Measurements from ENCODE around the gene TPX2. TPM values are rescaled to one million over a fixed set of nuclear protein-coding genes. Genes with fewer than 3 reads are reported as not detected.
A peak's percentile ranks its signal among the peaks of the same experiment; 100 is the strongest.

Gene TPX2
- total RNA-seq, 1 donor from 2014 or later: 22.6 TPM

GRCh38 chr20:31788578-31788977, 49.5 kb downstream of the TPX2 start:
- H3K4me1 Mint-ChIP-seq (ENCODE audit: unreplicated experiment): peaks cover 8% of the 10 kb centered on the region
- peak; percentile 11 for TF ChIP-seq CTCF (IDR thresholded peaks at IDR 0.05)
- DNase-seq (ENCODE audit: extremely low spot score, unreplicated experiment): no peak
- no peaks in the 10 kb centered on the region for H3K27me3 Mint-ChIP-seq (ENCODE audit: unreplicated experiment)
- H3K27ac Mint-ChIP-seq (ENCODE audit: unreplicated experiment): peak overlapping the region; percentile 47
- H3K9me3 Mint-ChIP-seq (ENCODE audit: unreplicated experiment): no peaks in the 10 kb centered on the region
- H3K4me3 Mint-ChIP-seq (ENCODE audit: unreplicated experiment): no peak overlapping the region
- H3K36me3 Mint-ChIP-seq (ENCODE audit: unreplicated experiment): peaks cover 12% of the 10 kb centered on the region

GRCh38 chr20:31790401-31790800, 51.3 kb downstream of the TPX2 start:
- Mint-ChIP-seq H3K9me3 (ENCODE audit: unreplicated experiment) (no peaks in the 10 kb centered on the region), H3K4me1 (ENCODE audit: unreplicated experiment) (peaks cover 8% of the 10 kb centered on the region), H3K27ac (ENCODE audit: unreplicated experiment) (no peak overlapping the region), H3K4me3 (ENCODE audit: unreplicated experiment) (no peak overlapping the region), H3K27me3 (ENCODE audit: unreplicated experiment) (no peaks in the 10 kb centered on the region), H3K36me3 (ENCODE audit: unreplicated experiment) (peaks cover 12% of the 10 kb centered on the region)
- DNase-seq (ENCODE audit: extremely low spot score, unreplicated experiment): no peak
- no peak for TF ChIP-seq CTCF (IDR thresholded peaks at IDR 0.05)

- H3K4me3 Mint-ChIP-seq (ENCODE audit: unreplicated experiment): no peak overlapping the region
- no peak for TF ChIP-seq CTCF (IDR thresholded peaks at IDR 0.05)
- H3K4me1 Mint-ChIP-seq (ENCODE audit: unreplicated experiment): peaks cover 19% of the 10 kb centered on the region
- H3K27me3 Mint-ChIP-seq (ENCODE audit: unreplicated experiment): no peaks in the 10 kb centered on the region
- H3K27ac Mint-ChIP-seq (ENCODE audit: unreplicated experiment): peak overlapping the region; percentile 66
- DNase-seq (ENCODE audit: extremely low spot score, unreplicated experiment): no peak
- H3K9me3 Mint-ChIP-seq (ENCODE audit: unreplicated experiment): no peaks in the 10 kb centered on the region
- peaks cover 17% of the 10 kb centered on the region for H3K36me3 Mint-ChIP-seq (ENCODE audit: unreplicated experiment)
Observed at GRCh38 chr20:31797364-31797763, 58.3 kb downstream of the TPX2 start.

GRCh38 chr20:31801508-31801907, 62.4 kb downstream of the TPX2 start:
- Mint-ChIP-seq H3K4me3 (ENCODE audit: unreplicated experiment) (no peak overlapping the region), H3K4me1 (ENCODE audit: unreplicated experiment) (peaks cover 40% of the 10 kb centered on the region), H3K27me3 (ENCODE audit: unreplicated experiment) (no peaks in the 10 kb centered on the region), H3K36me3 (ENCODE audit: unreplicated experiment) (peaks cover 14% of the 10 kb centered on the region), H3K9me3 (ENCODE audit: unreplicated experiment) (no peaks in the 10 kb centered on the region), H3K27ac (ENCODE audit: unreplicated experiment) (no peak overlapping the region)
- no peak for TF ChIP-seq CTCF (IDR thresholded peaks at IDR 0.05)
- no peak for DNase-seq (ENCODE audit: extremely low spot score, unreplicated experiment)

- TF ChIP-seq CTCF (IDR thresholded peaks at IDR 0.05): no peak
- no peak for DNase-seq (ENCODE audit: extremely low spot score, unreplicated experiment)
- Mint-ChIP-seq H3K4me1 (ENCODE audit: unreplicated experiment) (peaks cover 37% of the 10 kb centered on the region), H3K36me3 (ENCODE audit: unreplicated experiment) (peaks cover 11% of the 10 kb centered on the region), H3K4me3 (ENCODE audit: unreplicated experiment) (no peak overlapping the region), H3K27me3 (ENCODE audit: unreplicated experiment) (no peaks in the 10 kb centered on the region), H3K27ac (ENCODE audit: unreplicated experiment) (peak overlapping the region; percentile 58), H3K9me3 (ENCODE audit: unreplicated experiment) (no peaks in the 10 kb centered on the region)
Observed at GRCh38 chr20:31803552-31804291, 64.6 kb downstream of the TPX2 start.

All from osteocyte (in vitro differentiated cells).